Fibroblast of pulmonary artery (primary cell): Measurements from ENCODE around the gene SNX6.
A peak's percentile ranks its signal among the peaks of the same experiment; 100 is the strongest.
"Not testable (repeated sequence)": the region's sequence is repeated elsewhere in the genome, so short reads cannot be mapped to it uniquely, and the experiment has no call there.

Experiments used
- DNase-seq: peaks from one replicate; pipeline ENCODE4 v3.0.0-alpha.2; 2010; ENCODE audit warnings: low read depth
- H3K4me3 ChIP-seq: replicated peaks from 2 replicates; pipeline ENCODE4 v1.5.1; 2011; ENCODE audit warnings: low read depth, mild to moderate bottlenecking, control low read depth, low read length, moderate library complexity
- TF ChIP-seq, protein P1 (sequence below): IDR thresholded peaks from 2 replicates; pipeline ENCODE4 v1.5.1; 2011; ENCODE audit warnings: mild to moderate bottlenecking, control low read depth, low read length, inconsistent platforms; ENCODE audit errors: missing control alignments

The SNX6 gene

DNA sequence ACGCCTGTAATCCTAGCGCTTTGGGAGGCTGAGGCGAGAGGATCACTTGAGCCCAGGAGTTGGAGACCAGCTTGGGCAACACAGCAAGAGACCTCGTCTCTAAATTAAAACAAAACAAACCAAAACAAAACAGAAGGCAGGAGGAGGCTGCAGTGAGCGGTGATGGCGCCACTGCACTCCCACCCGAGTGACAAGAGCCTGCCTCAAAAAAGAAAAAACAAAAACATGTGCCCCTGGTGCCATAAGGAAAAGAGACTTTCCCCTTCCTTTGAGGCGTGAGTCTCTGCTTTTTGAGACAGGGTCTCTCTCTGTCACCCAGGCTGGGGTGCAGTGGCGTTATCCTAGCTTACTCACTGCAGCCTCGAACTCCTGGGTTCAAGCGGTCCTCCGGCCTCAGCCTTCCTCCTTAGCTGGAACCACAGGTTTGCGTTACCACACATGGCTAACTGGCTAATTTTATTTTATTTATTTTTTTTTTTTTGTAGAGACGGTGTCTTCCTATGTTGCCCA, 81.4 kb downstream of the SNX6 start:
- no peak for DNase-seq
- TF ChIP-seq, protein P1, sequence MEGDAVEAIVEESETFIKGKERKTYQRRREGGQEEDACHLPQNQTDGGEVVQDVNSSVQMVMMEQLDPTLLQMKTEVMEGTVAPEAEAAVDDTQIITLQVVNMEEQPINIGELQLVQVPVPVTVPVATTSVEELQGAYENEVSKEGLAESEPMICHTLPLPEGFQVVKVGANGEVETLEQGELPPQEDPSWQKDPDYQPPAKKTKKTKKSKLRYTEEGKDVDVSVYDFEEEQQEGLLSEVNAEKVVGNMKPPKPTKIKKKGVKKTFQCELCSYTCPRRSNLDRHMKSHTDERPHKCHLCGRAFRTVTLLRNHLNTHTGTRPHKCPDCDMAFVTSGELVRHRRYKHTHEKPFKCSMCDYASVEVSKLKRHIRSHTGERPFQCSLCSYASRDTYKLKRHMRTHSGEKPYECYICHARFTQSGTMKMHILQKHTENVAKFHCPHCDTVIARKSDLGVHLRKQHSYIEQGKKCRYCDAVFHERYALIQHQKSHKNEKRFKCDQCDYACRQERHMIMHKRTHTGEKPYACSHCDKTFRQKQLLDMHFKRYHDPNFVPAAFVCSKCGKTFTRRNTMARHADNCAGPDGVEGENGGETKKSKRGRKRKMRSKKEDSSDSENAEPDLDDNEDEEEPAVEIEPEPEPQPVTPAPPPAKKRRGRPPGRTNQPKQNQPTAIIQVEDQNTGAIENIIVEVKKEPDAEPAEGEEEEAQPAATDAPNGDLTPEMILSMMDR = no peak

DNA sequence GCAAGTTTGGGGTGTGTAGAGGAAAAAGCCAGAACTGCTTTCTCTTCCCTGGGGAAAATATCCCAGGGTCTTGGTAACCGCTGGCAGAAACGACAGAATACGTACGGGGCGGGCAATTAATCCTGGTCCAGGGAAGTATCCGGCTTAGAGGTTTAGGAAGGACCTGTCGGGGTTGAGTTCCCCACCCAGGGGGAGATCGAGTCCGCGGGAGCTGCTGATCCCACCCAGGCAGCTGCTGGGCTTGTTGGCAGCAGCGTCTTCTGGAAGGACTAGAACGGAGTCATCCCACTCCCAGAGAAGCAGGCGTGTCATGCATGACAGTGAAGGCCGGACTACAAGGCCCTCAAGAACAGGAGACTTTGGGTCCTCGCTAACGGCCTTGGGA, 82.8 kb downstream of the SNX6 start:
- H3K4me3 ChIP-seq, DNase-seq: not testable (repeated sequence)

More for the DNA sequence above, 81.4 kb downstream of the SNX6 start:
- no peak overlapping the region for H3K4me3 ChIP-seq

DNA sequence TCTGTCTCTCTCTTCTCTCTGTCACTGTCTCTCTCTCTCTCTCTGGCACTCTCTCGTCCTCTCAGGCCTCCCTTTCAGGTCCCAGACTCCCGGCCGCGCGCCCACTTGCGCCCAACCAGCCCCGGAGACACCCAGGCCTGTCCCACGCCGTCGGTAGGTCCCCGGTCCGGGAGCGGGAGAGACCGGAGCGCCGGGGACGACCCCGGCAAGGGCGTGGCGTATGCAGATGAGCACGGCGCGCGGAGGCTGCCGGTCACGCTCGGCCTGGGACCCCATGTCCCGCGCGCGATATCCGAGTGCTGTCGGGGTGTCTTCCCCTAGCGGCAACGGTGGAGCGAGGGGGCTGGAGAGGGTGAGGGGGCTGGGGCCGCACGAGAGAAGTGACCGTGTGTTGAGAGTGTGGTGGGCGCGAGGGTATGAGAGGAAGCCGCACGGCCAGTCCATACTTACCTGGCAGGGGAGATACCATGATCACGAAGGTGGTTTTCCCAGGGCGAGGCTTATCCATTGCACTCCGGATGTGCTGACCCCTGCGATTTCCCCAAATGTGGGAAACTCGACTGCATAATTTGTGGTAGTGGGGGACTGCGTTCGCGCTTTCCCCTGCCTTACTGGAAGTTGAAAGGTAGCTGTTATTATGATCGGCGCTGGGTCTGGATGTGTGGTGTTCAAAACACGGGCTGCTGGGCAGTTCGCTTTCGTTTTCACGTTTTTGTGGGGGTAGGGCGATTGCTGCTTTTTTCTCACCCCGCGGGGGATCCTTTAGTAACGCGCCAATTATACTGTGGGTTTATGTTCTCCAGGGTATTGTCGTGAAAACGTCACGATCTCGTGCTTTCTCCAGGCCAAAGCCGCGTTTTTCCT, 83.4 kb downstream of the SNX6 start:
- not testable (repeated sequence) for H3K4me3 ChIP-seq, DNase-seq

DNA sequence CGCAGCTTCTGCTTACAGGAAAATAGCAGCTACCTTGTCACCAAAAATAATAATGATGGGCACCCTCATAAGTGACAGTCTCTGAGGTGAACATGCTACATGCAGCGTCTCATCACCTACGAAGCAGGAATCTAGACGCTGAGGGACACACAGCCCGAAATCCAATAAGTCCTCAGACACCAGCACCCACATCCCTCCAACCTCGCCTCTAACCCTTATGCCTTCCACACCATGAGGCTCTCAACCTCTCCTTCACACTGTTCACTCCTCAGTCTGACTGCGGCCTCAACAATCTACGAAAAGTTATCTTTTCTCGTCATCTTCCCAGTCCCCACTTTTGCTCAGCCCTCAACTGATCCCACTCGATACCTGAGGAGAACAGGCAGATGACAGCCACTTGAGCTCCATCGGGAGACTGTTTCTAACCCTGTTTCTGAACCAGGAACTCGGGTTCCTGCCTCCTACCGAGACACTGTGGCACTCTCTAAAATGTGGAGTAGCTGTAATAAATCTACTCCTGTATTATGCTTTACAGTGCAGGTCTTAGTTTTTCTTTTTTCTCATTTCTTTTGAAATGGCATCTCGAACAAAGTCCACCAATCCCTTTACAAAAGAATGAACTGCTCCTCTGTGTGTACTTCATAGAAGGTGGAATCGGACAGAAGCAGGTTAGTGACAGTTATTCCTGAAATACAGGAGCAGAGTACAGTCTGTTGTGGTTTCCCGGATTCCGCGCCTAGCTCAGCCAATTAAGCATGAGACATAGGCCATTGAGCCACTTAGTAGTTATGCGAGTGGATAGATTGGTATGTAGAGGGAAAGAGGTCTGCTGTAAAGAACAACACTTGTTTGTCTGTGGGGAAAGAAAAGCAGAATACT, 89.5 kb downstream of the SNX6 start:
- H3K4me3 ChIP-seq = peak overlapping the region; percentile 97
- not testable (repeated sequence) for DNase-seq

DNA sequence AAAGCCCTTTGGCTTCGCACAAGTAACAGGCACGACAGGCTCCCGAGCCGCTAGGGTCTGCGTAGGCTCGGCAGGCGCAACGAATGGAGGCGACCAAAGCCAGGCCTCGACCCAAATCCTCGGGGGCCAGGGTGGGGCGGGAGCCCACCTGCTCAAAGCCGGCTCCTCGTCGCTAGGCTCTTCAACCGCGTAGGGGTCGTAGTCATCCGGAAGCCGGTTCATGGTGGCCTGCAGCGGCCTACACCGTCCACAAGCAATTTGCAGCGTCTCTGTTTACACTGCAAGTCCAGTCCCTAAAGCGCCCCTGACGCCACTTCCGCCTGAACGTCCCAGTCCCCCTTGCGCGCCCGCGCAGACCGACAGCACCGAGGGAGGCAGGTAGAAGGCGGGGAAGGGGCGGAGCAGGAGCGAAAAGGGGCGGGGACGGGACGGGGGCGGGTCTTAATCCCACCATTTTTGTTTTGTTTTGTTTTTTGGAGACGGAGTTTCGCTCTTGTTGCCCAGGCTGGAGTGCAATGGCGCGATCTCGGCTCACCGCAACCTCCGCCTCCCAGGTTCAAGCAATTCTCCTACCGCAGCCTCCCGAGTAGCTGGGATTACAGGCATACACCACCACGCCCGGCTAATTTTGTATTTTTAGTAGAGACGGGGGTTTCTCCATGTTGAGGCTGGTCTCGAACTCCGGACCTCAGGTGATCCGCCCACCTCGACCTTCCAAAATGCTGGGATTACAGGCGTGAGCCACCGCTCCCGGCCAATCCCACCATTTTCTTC, 90.4 kb downstream of the SNX6 start, which contains the start of gene EAPP:
EAPP (minus strand) TSS at position 295 of the 774 bp plus-strand sequence; CDS start at position 222, 73 bp downstream.
- TF ChIP-seq, protein P1 = no peak
- DNase-seq = peak; percentile 98
- peak within 1 kb of the TSS; percentile 97 for H3K4me3 ChIP-seq

DNA sequence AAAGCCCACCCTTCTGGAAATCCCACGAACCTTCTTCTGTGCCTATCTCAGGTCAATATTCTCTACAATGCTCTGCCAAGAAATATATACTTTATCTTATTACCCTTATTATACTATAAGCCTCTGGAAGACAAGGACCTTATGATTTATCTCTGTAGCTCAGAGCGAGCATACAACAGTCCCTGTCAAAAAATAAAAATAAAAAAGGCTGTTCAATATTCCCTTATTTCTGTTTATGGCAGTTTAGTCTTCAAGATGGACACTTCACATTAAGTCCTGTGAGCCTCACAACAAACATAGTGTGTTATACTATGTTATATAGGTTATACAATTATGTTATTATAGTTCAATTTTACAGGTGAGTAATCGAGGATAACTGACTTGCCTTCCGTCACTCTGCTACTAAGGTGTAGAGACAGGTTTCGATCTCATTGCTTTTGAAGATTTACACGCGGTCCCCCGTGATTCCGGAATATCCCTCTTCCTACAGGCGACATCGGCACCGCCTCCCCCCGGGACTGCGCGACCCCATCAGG, 91.0 kb downstream of the SNX6 start:
- DNase-seq = no peak
- H3K4me3 ChIP-seq = peak overlapping the region; percentile 97
- TF ChIP-seq, protein P1 = no peak

DNA sequence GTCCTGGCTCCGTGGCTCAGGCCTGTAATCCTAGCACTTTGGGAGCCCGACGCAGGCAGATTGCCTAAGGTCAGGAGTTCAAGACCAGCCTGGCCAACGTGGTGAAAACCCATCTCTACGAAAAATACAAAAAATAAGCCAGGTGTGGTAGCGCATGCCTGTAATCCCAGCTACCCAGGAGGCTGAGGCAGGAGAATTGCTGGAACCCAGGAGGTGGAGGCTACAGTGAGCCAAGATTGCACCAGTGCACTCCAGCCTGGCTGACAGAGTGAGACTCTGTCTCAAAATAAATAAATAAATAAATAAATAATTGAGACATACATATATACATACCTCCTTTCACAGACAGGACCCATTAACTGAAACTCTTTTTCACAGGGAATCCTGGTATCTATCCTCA, 91.9 kb downstream of the SNX6 start:
- DNase-seq = not testable (repeated sequence)
- H3K4me3 ChIP-seq = peak overlapping the region; percentile 97

DNA sequence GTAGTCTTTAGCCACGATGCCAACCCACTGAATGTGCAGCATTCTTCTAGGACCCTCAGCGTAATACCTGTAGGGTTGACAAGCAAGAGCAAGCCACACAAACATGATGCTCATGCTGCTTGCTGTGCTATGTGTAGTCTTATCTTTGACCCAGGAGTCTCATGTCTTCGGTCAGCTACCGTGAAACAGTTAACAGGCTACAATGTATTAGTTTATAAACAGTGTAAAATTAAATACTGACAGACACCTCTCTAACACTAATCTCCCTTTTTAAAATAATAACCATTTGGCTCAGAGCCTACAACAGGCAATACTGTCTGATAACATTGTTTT, 92.3 kb downstream of the SNX6 start:
- TF ChIP-seq, protein P1 = no peak
- H3K4me3 ChIP-seq = peak overlapping the region; percentile 97

More for the DNA sequence above, 92.3 kb downstream of the SNX6 start:
- DNase-seq = no peak
